GM19240 (cell line): ENCODE results near the gene CD101.

Experiments
- DNase-seq: peaks from one replicate; pipeline ENCODE4 v3.0.0; 2011; ENCODE audit warnings: low spot score; ENCODE audit not compliant: insufficient read length

The CD101 gene

DNA sequence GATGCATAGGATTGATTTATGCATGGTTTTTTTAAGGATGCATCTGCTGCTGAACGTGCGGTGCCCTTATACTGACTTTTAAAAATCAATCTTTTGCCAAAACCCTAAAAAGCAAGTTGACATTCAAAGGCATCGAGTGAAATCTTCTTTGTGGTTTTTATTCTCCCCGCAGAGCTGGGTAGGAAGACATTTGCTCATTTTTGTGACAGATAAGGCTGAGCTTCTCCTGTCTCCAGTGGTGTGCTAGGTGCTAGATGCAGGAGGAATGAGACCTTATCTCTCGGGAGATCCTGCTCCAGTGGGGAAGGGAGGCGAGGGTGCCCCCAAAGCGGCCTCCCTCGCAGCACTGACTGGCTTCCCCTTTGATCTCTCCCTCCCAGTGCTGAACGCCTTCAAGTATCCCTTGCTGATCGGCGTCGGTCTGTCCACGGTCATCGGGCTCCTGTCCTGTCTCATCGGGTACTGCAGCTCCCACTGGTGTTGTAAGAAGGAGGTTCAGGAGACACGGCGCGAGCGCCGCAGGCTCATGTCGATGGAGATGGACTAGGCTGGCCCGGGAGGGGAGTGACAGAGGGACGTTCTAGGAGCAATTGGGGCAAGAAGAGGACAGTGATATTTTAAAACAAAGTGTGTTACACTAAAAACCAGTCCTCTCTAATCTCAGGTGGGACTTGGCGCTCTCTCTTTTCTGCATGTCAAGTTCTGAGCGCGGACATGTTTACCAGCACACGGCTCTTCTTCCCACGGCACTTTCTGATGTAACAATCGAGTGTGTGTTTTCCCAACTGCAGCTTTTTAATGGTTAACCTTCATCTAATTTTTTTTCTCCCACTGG lies 14.9 kb upstream of the CD101 start:
- DNase-seq: no peak

DNA sequence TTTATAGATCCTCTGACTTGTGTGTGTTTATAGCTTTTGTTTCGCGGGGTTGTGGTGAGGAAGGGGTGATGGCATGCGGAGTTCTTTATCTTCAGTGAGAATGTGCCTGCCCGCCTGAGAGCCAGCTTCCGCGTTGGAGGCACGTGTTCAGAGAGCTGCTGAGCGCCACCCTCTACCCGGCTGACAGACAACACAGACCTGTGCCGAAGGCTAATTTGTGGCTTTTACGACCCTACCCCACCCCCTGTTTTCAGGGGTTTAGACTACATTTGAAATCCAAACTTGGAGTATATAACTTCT lies 14.4 kb upstream of the CD101 start:
- DNase-seq: no peak

GRCh38 chr1:116988248-116988647 lies 13.3 kb upstream of the CD101 start:
- DNase-seq: no peak

DNA sequence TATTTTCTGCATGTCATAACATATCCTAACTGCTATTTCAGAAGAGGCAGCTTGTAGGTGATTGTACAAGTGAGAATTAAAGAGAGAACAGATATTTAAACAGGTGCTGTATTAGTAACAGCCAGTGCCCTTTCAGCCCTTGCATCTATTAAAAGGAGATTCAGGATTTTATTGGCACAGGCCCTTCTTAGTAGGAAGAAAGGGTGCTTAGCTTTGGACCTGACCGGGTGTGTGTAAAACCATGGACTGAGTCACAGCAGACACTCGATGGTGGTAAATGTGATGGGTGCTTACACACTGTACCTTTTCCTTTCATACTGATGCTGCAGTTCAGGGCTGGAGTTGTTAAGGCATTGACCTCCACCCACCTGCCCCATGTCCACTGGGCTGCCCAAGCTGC lies 12.7 kb upstream of the CD101 start:
- DNase-seq: no peak

DNA sequence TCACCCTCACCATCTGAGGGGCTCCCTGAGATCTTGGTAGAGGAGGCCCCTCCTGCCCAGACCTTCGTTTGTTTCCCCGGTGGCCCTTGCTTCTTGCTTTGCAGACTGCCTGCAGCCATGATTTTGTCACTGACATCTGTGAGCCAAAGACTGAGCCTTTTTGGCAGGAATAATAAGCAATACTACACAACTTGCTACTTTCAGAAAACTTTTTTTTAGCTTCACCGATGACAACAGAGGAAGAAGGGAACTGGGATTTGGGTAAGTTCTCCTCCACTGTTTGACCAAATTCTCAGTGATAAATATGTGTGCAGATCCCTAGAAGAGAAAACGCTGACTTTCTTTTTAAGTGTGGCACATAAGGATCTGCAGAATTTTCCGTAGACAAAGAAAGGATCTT lies 11.7 kb upstream of the CD101 start:
- DNase-seq: no peak

GRCh38 chr1:116990612-116991151 lies 10.9 kb upstream of the CD101 start:
- DNase-seq: no peak

DNA sequence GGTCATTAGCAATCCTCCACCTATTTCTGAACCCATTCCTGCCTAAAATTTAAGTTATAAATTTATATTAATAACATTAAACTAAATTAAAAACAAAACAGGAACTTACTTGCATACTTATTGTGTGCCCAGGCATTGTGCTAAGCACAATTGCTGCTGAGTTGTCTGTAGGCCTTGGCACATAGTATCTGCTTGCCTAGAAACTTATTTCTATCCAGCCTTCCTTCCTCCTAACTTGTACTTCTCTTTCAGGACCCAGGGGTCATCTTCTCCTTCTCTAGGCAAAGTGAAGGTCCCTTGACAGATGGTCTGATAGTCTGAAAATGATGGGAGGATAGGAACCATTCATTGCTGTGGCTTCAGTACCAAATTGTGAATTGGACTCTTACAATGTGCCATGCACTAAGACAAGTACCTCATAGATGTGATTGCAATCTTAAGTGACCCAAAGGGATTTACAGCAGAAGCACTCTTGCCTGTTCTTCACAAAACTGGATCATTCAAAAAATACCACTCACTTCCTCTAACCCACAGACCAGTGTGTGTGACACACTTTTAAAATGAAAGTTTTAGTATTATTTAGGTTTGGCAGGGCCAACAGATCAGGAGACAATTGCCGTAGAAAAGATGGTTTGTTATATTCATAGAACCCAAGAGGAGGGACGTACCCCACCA lies 10.3 kb upstream of the CD101 start:
- no peak for DNase-seq

GRCh38 chr1:116991918-116992317 lies 9.6 kb upstream of the CD101 start:
- DNase-seq: no peak

DNA sequence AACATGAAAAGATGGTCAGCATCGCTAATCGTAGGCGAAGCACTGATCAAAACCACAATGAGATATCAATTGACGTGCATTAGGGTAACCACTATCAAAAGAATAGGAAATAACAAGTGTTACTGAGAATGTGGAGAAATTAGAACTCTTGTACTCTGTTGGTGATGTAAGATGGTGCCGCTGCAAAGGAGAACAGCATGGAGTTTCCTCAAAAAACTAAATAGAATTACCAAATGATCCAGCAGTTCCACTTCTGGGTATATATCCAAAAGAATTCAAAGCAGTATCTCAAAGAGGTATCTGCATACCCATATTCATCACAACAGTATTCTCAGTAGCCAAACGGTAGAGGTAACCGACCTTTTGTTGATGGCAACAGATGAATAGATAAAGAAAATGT lies 8.3 kb upstream of the CD101 start:
- DNase-seq: no peak

- DNase-seq: no peak
Observed at GRCh38 chr1:116994411-116994810, 7.1 kb upstream of the CD101 start.

DNA sequence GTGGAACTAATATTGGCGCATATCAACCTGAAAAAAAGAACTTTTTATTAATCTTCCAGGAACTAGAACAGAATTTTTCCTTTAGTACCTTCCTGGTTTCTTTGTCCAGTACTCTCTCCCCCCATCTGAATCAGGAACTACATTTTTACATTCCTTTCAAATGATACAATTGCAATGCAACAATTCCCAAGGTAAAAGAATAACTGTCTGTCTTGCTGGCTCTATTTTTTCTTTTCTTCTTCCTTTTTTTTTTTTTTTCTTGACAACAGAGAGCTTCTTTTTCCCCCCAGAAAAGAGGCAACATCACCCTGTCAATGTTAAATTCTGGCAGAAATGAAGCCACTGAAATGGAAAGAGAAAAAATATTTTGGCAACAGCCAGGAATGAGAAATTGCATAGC lies 4.5 kb upstream of the CD101 start:
- no peak for DNase-seq

- DNase-seq: no peak
Observed at GRCh38 chr1:116997636-116998035, 3.9 kb upstream of the CD101 start.

GRCh38 chr1:116999596-116999995 lies 2.0 kb upstream of the CD101 start:
- DNase-seq: no peak

- DNase-seq: no peak
Observed at GRCh38 chr1:117000142-117000541, 1.4 kb upstream of the CD101 start.

- no peak for DNase-seq
Observed at GRCh38 chr1:117003223-117003875, 1.8 kb downstream of the CD101 start.

- no peak for DNase-seq
Observed at GRCh38 chr1:117007719-117008013, 6.1 kb downstream of the CD101 start.

DNA sequence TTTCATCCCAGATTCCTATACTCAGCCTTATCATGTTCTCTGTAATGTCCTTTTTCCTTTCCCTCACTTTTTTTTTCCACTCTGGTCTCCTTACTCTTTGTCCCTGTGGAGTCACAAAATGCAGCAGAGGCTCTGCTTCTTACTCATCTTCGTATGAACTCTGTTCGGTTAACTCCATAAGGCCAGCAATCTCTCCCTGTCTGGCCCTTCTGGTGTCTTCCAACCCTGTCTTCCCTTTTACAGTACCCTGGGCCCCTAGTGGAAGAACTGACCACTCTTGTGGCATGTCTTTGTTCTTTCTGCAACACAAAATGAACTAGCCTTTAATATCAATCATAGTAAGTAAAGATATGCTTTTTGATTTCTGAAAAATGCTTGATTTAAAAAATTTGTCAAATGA lies 7.1 kb downstream of the CD101 start:
- DNase-seq: no peak

DNA sequence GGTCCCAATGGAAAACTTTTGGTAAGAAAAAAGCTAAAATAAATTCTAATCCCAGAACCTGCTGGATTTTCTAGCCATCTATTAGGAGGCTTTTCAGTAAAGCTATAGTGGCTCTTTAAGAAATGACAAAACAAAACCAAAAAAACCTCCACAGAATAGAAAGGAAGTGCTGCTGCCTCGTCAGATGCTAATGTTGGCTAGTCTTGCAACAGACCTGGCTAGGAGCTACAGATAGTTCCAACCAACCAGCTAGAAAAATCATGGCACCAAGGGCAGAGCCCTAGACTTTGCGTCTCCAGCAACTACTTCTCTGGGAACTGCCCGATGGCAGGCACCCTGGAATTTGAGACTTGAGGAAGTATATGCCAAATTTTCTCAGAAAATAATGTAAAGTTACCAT lies 7.6 kb downstream of the CD101 start:
- no peak for DNase-seq

DNA sequence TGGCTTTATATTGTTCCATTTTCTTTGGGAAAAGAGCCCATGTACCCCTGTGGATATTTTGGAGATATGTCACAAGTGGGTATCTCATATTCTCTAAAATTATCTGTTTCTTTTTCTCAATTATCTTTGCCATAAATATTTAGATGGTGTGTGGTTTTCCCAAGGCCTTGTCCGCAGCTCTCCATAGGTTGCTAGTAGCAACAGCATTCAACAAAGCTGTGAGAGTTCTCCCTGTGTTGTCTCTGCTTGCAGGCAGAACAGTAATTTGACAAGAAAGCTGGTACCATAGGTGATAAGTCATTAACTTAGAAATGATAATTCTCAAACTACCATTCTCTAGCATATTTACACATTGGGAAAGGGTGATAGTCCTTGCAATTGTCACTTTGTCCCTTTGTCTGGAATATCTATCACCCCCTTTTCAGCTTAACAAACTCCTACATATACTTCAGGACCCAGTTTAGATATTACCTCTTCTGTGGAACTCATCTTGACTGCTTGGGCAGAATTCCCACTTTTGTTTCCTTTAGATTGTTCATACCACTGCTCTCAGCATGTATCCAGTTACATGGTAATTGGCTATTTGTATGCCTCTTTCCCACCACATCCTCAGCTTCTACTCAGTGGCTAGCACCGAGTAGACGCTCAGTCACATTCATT lies 8.9 kb downstream of the CD101 start:
- no peak for DNase-seq

- no peak for DNase-seq
Observed at GRCh38 chr1:117011334-117011733, 9.8 kb downstream of the CD101 start.

DNA sequence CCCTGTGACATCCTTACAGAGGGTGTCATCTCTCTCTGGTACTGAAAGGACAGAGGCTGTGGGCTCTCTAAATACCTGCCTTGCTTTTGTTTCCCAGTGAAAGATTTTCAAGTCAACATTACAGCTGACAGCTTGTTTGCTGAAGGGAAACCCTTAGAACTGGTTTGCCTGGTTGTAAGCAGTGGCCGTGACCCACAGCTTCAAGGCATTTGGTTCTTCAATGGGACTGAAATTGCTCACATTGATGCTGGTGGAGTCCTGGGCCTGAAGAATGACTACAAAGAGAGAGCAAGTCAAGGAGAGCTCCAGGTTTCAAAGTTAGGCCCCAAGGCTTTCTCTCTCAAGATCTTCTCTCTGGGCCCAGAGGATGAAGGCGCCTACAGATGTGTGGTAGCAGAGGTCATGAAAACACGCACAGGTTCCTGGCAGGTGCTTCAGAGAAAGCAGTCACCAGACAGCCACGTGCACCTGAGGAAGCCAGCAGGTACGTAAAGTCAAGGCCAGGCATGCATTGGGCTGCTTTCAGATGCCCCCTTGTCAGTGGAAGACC lies 11.8 kb downstream of the CD101 start:
- no peak for DNase-seq

- no peak for DNase-seq
Observed at GRCh38 chr1:117014209-117014608, 12.6 kb downstream of the CD101 start.
